ENCODE results near the gene RASD2.

RASD2 gene

DNA sequence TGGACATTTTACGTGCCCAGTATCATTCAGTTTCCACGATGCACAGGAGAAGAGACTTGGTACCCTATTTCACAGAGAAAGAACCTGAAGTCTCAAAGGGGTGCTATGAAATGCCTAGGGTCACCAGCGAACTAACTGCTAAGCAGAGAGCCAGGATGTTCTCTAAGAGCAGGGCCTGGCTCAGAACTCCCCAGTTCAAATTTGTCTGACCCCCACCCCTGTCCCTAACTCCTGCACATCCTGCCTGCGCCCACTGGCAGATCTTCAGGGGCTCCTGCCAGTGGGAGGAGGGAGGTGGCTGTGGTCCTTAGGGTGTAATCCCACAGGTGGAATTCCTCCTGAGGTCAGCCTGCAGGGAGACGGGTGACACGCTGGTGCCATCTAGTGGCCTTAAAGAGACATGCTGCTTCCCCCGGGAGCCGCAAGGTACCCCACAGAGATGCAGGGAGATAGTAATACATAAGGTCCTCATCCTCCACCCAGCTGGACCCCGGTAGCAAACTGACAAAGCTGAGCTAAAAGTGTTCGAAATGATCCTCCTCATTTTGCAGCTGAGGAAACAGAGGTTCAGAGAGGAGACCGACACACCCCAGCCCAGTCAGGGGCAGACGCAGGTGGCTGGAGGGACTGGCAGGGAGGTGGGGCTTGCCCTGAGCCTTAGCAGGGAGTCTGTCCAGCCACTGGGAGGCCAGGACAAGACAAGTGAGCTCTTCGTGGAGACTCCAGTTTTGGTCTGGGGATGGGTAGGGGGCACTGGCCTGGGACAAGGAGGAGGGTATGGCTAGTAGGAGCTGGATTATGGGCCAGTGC is 42.4 kb downstream of the RASD2 start:
- peak; percentile 74 for DNase-seq (ENCODE audit: low spot score)

- no peak for DNase-seq (ENCODE audit: low spot score)
These were observed 46.1 kb downstream of the RASD2 start for GRCh38 chr22:35586771-35587170.

GRCh38 chr22:35587447-35587870 is 46.8 kb downstream of the RASD2 start:
- DNase-seq (ENCODE audit: low spot score), result no peak

DNA sequence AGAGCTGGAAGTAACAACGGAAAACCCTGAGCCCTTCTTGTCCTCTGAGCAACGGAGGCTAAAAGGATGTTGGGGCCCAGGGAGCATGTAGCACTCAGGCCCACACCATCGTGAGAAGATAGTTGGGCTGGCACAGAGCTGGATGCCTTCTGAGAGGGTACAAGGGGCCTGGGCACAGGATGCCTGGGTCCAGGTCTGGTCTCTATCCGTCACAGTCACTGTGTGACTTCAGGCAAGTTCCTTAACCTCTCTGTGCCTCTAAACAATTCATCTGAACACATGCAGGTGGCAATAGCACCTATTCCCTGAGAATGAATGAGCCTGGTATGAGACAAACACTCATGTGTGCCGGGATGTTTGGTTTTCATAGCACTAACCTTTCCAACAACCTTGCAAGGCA is 47.3 kb downstream of the RASD2 start:
- DNase-seq (ENCODE audit: low spot score), result no peak

DNA sequence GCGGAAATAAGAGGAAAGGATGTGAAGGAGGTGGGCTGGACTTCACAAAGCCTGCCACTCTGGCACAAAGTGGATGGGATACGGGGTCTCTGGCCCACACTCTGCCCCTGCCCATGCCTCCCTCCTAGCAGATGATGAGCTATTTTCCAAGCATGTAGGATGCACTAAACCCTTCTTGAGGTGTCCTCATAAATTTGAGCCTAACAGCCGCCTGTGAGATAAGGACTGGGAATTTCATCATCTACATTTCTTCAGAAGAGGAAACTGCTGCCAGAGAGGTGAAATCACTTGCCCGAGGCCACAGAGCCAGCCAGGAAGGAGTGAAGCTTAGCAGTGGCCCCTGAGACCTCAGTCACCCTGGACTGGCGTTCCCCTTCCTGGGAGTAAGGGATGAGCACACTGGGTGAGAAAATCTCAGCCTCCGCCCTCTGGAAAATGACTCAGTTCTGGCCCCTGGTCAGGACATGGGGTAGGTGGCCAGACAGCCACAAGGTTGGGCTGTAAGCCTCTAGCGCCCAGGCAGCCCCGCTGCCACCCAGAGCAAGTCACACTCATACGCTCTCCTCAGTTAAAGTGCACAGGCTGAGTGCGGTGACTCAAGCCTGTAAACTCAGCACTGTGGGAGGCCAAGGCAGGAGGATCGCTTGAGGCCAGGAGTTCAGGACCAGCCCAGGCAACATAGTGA is 48.6 kb downstream of the RASD2 start:
- DNase-seq (ENCODE audit: low spot score), result no peak

DNA sequence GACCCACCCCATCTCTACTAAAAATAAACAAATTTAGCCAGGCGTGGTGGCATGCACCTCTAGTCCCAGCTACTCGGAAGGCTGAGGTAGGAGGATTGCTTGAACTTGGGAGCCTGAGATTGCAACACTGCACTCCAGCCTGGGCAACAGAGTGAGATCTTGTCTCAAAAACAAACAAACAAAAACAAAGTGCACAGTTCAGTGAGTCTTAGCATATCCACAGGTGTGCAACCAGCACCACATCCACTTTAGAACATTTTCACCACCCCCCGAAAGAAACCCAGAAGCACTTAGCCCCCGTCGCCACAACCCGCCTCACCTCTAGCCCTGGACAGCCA is 49.1 kb downstream of the RASD2 start:
- no peak for DNase-seq (ENCODE audit: low spot score)

DNA sequence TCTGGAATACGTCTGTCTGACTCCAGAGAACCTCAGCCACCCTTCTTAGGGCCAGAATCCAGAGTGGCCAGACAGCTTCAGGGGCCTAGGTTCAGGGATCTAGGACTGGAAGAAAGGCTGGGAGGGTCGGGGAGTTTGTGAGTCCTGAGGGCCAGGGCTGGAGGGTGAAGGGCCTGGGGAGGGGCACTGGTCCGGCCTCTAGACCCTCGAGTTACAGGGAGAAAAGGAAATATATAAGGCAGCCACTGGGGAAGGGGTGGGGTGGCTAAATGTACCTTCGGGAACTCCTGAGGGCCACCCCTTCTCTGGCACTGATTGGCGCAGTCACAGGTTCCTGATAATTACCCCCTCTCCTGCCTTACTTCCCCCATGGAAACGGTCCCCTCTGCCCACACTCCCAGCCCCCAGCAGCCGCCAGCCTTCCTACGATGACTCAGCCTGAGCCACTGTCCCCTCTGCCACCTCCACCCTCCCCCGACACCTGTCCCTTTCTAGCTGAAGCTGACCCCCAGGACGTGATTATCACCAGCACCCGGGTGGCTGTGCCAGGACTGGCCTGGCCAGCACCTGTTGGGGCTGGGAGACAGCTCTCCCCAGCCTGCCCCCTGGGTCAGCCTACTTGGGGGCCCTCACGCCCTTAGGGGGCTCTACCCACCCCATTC is 50.1 kb downstream of the RASD2 start:
- DNase-seq (ENCODE audit: low spot score), result no peak

DNA sequence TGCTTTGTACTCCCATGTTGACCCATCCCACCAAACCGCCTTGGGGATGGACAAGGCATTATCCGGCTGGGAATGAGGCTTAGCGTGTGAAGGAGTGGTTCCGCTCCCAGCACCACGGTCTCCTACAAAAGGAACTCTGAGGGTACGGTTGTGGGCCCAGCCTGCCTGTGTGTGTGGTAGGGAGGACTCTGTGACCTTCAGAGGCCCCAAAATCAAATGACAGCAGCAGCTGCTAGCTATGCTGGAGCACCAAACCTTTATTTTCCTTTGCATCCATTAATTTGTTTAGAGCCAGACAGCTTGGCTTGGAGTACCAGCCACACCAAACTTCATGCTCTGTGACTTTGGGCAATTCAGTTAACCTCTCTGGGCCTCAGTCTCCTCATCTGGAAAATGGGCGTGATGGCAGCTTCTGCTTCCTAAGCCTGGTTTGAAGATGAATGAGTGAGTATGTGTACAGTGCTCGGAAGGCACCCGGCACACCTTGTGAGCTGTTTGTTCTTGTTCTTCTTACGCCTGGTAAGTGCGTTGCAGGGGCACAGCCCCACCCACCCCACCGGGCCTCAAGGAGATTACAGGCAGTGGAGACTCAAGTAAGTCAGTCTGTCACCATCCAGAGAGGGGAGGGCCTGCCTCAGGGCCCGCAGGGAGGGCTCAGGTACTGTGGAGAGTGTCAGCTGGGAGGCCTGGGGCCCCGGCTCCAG is 51.2 kb downstream of the RASD2 start:
- DNase-seq (ENCODE audit: low spot score), result no peak

GRCh38 chr22:35592418-35592967 is 51.9 kb downstream of the RASD2 start:
- DNase-seq (ENCODE audit: low spot score), result no peak

GRCh38 chr22:35593071-35593890 is 52.6 kb downstream of the RASD2 start:
- DNase-seq (ENCODE audit: low spot score), result no peak

DNA sequence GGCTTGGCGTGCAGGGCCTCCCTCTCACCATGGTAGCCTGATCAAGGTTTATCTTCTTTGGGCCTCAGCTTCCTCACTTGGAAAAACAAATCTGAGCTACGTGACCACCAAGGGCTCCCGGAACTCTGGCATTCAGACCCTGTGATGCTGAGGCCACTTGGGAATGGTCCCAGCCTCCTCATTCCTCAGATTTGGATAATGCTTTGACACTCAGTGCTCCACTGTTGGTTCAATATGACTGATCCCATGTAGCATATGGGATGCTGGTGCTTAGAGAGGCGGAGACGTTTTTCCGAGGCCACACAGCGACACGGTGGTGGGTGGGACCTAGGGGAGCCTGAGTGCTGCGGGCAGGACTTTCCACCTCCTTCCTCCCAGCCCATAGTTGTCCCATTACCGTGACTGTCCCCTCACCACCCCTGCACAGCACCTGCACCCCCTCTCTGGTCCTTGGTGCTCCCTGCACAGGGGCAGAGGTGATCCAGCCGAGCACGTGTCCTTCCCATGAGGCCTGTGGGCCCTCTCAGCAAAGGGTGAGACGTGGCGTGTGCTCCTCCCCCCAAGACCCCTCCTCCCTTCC is 53.4 kb downstream of the RASD2 start:
- DNase-seq (ENCODE audit: low spot score), result no peak

DNA sequence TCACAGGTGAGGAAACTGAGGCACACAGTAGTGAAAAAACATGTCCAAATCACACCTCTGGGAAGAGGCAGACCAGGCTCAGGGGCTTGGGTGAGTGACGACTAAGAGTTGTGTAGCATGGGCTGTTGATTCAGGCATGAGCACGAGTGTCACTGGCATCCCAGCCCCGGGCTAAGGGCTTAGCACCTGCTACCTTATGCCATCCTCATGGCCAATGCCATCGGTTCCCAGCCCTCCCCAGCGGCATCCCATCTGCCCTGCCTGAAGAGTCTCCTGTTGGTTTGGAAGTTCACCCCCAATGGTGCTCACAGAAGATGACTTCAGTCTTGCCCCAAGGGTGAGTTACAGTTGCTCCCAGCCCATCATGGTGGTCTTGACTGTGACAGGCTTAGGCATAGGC is 54.1 kb downstream of the RASD2 start:
- DNase-seq (ENCODE audit: low spot score), result no peak

- no peak for DNase-seq (ENCODE audit: low spot score)
These were observed 56.2 kb downstream of the RASD2 start for GRCh38 chr22:35596821-35597220.

DNA sequence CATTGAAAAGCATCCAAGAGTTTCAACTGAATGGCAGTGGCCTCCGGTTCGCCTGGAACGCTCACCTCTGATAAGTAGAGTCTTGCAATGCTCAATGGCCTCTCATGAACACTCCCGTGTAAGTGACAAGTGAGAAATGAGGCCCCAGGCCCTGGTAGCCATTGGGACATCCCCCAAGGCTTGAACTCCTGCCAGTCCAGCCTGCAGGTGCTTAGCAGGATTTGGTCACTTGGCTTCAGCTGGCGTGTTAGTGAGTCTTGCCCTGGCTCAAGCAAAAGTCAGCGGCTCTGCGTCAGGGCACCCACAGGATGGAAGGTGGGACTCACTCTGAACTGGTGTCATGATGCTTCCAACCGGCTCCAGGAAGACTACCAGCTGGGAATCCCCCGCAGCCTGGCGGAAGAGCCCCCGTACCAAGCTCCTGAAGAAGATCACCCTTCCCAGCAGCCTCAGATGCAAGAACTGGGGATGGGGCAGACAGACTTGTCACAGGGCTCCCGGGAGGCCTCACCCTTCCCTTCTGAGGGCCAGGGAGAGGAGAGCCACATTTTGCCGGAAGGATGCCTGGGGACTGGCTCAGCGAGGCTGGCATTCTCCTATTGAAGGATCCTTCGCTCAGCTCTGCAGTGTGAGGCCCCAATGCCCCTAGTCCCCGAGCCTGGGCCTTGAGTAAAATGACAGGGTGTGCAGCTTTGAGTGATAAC is 57.2 kb downstream of the RASD2 start:
- no peak for DNase-seq (ENCODE audit: low spot score)

- no peak for DNase-seq (ENCODE audit: low spot score)
These were observed 57.7 kb downstream of the RASD2 start for GRCh38 chr22:35598396-35598710.

GRCh38 chr22:35599364-35599763 is 58.7 kb downstream of the RASD2 start:
- no peak for DNase-seq (ENCODE audit: low spot score)

- no peak for DNase-seq (ENCODE audit: low spot score)
These were observed 59.8 kb downstream of the RASD2 start for GRCh38 chr22:35600476-35600875.

- DNase-seq (ENCODE audit: low spot score), result no peak
These were observed 60.5 kb downstream of the RASD2 start for GRCh38 chr22:35601013-35601580.

GRCh38 chr22:35601743-35602615 is 61.3 kb downstream of the RASD2 start:
- DNase-seq (ENCODE audit: low spot score), result no peak

Data from hematopoietic multipotent progenitor cell treated with erythropoietin and hydrocortisone succinate and interleukin-3 and kit ligand, for 17 days (in vitro differentiated cells).